ENCODE data around the gene CYP1B1.
"Not testable (repeated sequence)": the region's sequence is repeated elsewhere in the genome, so short reads cannot be mapped to it uniquely, and the experiment has no call there.

The CYP1B1 gene

GRCh38 chr2:38091760-38092159, 15.8 kb upstream of the CYP1B1 start:
- DNase-seq, result no peak
- Histone ChIP-seq H3K4me3 (ENCODE audit: insufficient read depth, low read depth, low read length, poor library complexity, severe bottlenecking) (no peak overlapping the region), H3K4me1 (ENCODE audit: control insufficient read depth, insufficient read depth, low read length, poor library complexity, severe bottlenecking) (no peaks in the 10 kb centered on the region), H3K27me3 (replicated peaks; ENCODE audit: control insufficient read depth, insufficient read depth, low read length, poor library complexity, severe bottlenecking) (peaks cover 15% of the 10 kb centered on the region), H3K27ac (ENCODE audit: insufficient read depth, low read length, poor library complexity, severe bottlenecking) (no peak overlapping the region), H3K36me3 (ENCODE audit: control insufficient read depth, insufficient read depth, low read length) (no peaks in the 10 kb centered on the region), H3K9me3 (ENCODE audit: control insufficient read depth, low read length) (no peaks in the 10 kb centered on the region)

- Histone ChIP-seq H3K36me3 (ENCODE audit: control insufficient read depth, insufficient read depth, low read length) (no peaks in the 10 kb centered on the region), H3K4me1 (ENCODE audit: control insufficient read depth, insufficient read depth, low read length, poor library complexity, severe bottlenecking) (no peaks in the 10 kb centered on the region), H3K27ac (ENCODE audit: insufficient read depth, low read length, poor library complexity, severe bottlenecking) (no peak overlapping the region), H3K9me3 (ENCODE audit: control insufficient read depth, low read length) (no peaks in the 10 kb centered on the region), H3K27me3 (replicated peaks; ENCODE audit: control insufficient read depth, insufficient read depth, low read length, poor library complexity, severe bottlenecking) (peaks cover 15% of the 10 kb centered on the region), H3K4me3 (ENCODE audit: insufficient read depth, low read depth, low read length, poor library complexity, severe bottlenecking) (no peak overlapping the region)
- no peak for DNase-seq
These were observed 15.0 kb upstream of the CYP1B1 start for GRCh38 chr2:38090928-38091327.

GRCh38 chr2:38090212-38090611, 14.3 kb upstream of the CYP1B1 start:
- H3K27ac ChIP-seq (ENCODE audit: insufficient read depth, low read length, poor library complexity, severe bottlenecking); H3K27me3 ChIP-seq (replicated peaks; ENCODE audit: control insufficient read depth, insufficient read depth, low read length, poor library complexity, severe bottlenecking); H3K9me3 ChIP-seq (ENCODE audit: control insufficient read depth, low read length); H3K36me3 ChIP-seq (ENCODE audit: control insufficient read depth, insufficient read depth, low read length); DNase-seq; H3K4me1 ChIP-seq (ENCODE audit: control insufficient read depth, insufficient read depth, low read length, poor library complexity, severe bottlenecking); H3K4me3 ChIP-seq (ENCODE audit: insufficient read depth, low read depth, low read length, poor library complexity, severe bottlenecking): not testable (repeated sequence)

- H3K4me1 ChIP-seq (ENCODE audit: control insufficient read depth, insufficient read depth, low read length, poor library complexity, severe bottlenecking); H3K36me3 ChIP-seq (ENCODE audit: control insufficient read depth, insufficient read depth, low read length): not testable (repeated sequence)
These were observed 10.2 kb upstream of the CYP1B1 start for GRCh38 chr2:38085998-38086698.

GRCh38 chr2:38084556-38084955, 8.6 kb upstream of the CYP1B1 start:
- not testable (repeated sequence) for H3K36me3 ChIP-seq (ENCODE audit: control insufficient read depth, insufficient read depth, low read length); H3K27me3 ChIP-seq (replicated peaks; ENCODE audit: control insufficient read depth, insufficient read depth, low read length, poor library complexity, severe bottlenecking); H3K4me1 ChIP-seq (ENCODE audit: control insufficient read depth, insufficient read depth, low read length, poor library complexity, severe bottlenecking); H3K27ac ChIP-seq (ENCODE audit: insufficient read depth, low read length, poor library complexity, severe bottlenecking); DNase-seq; H3K4me3 ChIP-seq (ENCODE audit: insufficient read depth, low read depth, low read length, poor library complexity, severe bottlenecking); H3K9me3 ChIP-seq (ENCODE audit: control insufficient read depth, low read length)

More at GRCh38 chr2:38085998-38086698, 10.2 kb upstream of the CYP1B1 start:
- not testable (repeated sequence) for DNase-seq; H3K4me3 ChIP-seq (ENCODE audit: insufficient read depth, low read depth, low read length, poor library complexity, severe bottlenecking); H3K27ac ChIP-seq (ENCODE audit: insufficient read depth, low read length, poor library complexity, severe bottlenecking); H3K9me3 ChIP-seq (ENCODE audit: control insufficient read depth, low read length); H3K27me3 ChIP-seq (replicated peaks; ENCODE audit: control insufficient read depth, insufficient read depth, low read length, poor library complexity, severe bottlenecking)

- not testable (repeated sequence) for DNase-seq; H3K9me3 ChIP-seq (ENCODE audit: control insufficient read depth, low read length); H3K4me1 ChIP-seq (ENCODE audit: control insufficient read depth, insufficient read depth, low read length, poor library complexity, severe bottlenecking); H3K27ac ChIP-seq (ENCODE audit: insufficient read depth, low read length, poor library complexity, severe bottlenecking); H3K4me3 ChIP-seq (ENCODE audit: insufficient read depth, low read depth, low read length, poor library complexity, severe bottlenecking); H3K27me3 ChIP-seq (replicated peaks; ENCODE audit: control insufficient read depth, insufficient read depth, low read length, poor library complexity, severe bottlenecking); H3K36me3 ChIP-seq (ENCODE audit: control insufficient read depth, insufficient read depth, low read length)
These were observed 6.8 kb upstream of the CYP1B1 start for GRCh38 chr2:38082727-38083126.

GRCh38 chr2:38080346-38080745, 4.4 kb upstream of the CYP1B1 start:
- Histone ChIP-seq H3K4me3 (ENCODE audit: insufficient read depth, low read depth, low read length, poor library complexity, severe bottlenecking) (no peak overlapping the region), H3K27ac (ENCODE audit: insufficient read depth, low read length, poor library complexity, severe bottlenecking) (no peak overlapping the region), H3K4me1 (ENCODE audit: control insufficient read depth, insufficient read depth, low read length, poor library complexity, severe bottlenecking) (peaks cover 7% of the 10 kb centered on the region), H3K9me3 (ENCODE audit: control insufficient read depth, low read length) (no peaks in the 10 kb centered on the region), H3K36me3 (ENCODE audit: control insufficient read depth, insufficient read depth, low read length) (no peaks in the 10 kb centered on the region), H3K27me3 (replicated peaks; ENCODE audit: control insufficient read depth, insufficient read depth, low read length, poor library complexity, severe bottlenecking) (peaks cover 12% of the 10 kb centered on the region)
- no peak for DNase-seq

- no peak overlapping the region for H3K4me3 ChIP-seq (ENCODE audit: insufficient read depth, low read depth, low read length, poor library complexity, severe bottlenecking)
- no peaks in the 10 kb centered on the region for H3K36me3 ChIP-seq (ENCODE audit: control insufficient read depth, insufficient read depth, low read length)
- no peak overlapping the region for H3K27ac ChIP-seq (ENCODE audit: insufficient read depth, low read length, poor library complexity, severe bottlenecking)
- H3K4me1 ChIP-seq (ENCODE audit: control insufficient read depth, insufficient read depth, low read length, poor library complexity, severe bottlenecking), result peaks cover 7% of the 10 kb centered on the region
- DNase-seq, result no peak
- no peaks in the 10 kb centered on the region for H3K9me3 ChIP-seq (ENCODE audit: control insufficient read depth, low read length)
- peaks cover 16% of the 10 kb centered on the region for H3K27me3 ChIP-seq (replicated peaks; ENCODE audit: control insufficient read depth, insufficient read depth, low read length, poor library complexity, severe bottlenecking)
These were observed 3.4 kb upstream of the CYP1B1 start for GRCh38 chr2:38079116-38080052.

- H3K4me3 ChIP-seq (ENCODE audit: insufficient read depth, low read depth, low read length, poor library complexity, severe bottlenecking), result no peak overlapping the region
- DNase-seq, result no peak
- H3K27me3 ChIP-seq (replicated peaks; ENCODE audit: control insufficient read depth, insufficient read depth, low read length, poor library complexity, severe bottlenecking), result peaks cover 31% of the 10 kb centered on the region
- H3K4me1 ChIP-seq (ENCODE audit: control insufficient read depth, insufficient read depth, low read length, poor library complexity, severe bottlenecking), result peaks cover 7% of the 10 kb centered on the region
- H3K27ac ChIP-seq (ENCODE audit: insufficient read depth, low read length, poor library complexity, severe bottlenecking), result no peak overlapping the region
- no peaks in the 10 kb centered on the region for H3K36me3 ChIP-seq (ENCODE audit: control insufficient read depth, insufficient read depth, low read length)
- H3K9me3 ChIP-seq (ENCODE audit: control insufficient read depth, low read length), result no peaks in the 10 kb centered on the region
These were observed 1.4 kb upstream of the CYP1B1 start for GRCh38 chr2:38077431-38077769.

GRCh38 chr2:38076710-38077430, 919 bp upstream of the CYP1B1 start:
- DNase-seq, result no peak
- peaks cover 7% of the 10 kb centered on the region for H3K4me1 ChIP-seq (ENCODE audit: control insufficient read depth, insufficient read depth, low read length, poor library complexity, severe bottlenecking)
- H3K27ac ChIP-seq (ENCODE audit: insufficient read depth, low read length, poor library complexity, severe bottlenecking), result no peak overlapping the region
- no peaks in the 10 kb centered on the region for H3K36me3 ChIP-seq (ENCODE audit: control insufficient read depth, insufficient read depth, low read length)
- peaks cover 31% of the 10 kb centered on the region for H3K27me3 ChIP-seq (replicated peaks; ENCODE audit: control insufficient read depth, insufficient read depth, low read length, poor library complexity, severe bottlenecking)
- H3K9me3 ChIP-seq (ENCODE audit: control insufficient read depth, low read length), result no peaks in the 10 kb centered on the region
- H3K4me3 ChIP-seq (ENCODE audit: insufficient read depth, low read depth, low read length, poor library complexity, severe bottlenecking), result no peak overlapping the region
